DMS53 (cell line): ENCODE results near the gene C1orf210.
A peak's percentile ranks its signal among the peaks of the same experiment; 100 is the strongest.

ENCODE experiments used
- DNase-seq: peaks from one replicate; lab custom pipeline; 2025; lab: John Stamatoyannopoulos, UW

The C1orf210 gene

GRCh38 chr1:43293896-43294760 is 8.7 kb upstream of the C1orf210 start:
- DNase-seq = peak; percentile 38

- no peak for DNase-seq
Observed at GRCh38 chr1:43293176-43293575, 7.8 kb upstream of the C1orf210 start.

GRCh38 chr1:43292679-43293078 is 7.3 kb upstream of the C1orf210 start:
- DNase-seq = no peak

- DNase-seq = no peak
Observed at GRCh38 chr1:43292216-43292615, 6.8 kb upstream of the C1orf210 start.

GRCh38 chr1:43288785-43289706 is 3.7 kb upstream of the C1orf210 start:
- DNase-seq = no peak

- DNase-seq = no peak
Observed at GRCh38 chr1:43288058-43288784, 2.8 kb upstream of the C1orf210 start.

- no peak for DNase-seq
Observed at GRCh38 chr1:43286533-43286932, 1.2 kb upstream of the C1orf210 start.

GRCh38 chr1:43286115-43286514 is 734 bp upstream of the C1orf210 start:
- no peak for DNase-seq

GRCh38 chr1:43284546-43285110 is 753 bp downstream of the C1orf210 start:
- peak; percentile 68 for DNase-seq

- DNase-seq = peak; percentile 40
Observed at GRCh38 chr1:43284065-43284464, 1.3 kb downstream of the C1orf210 start.

GRCh38 chr1:43282220-43283195 is 2.9 kb downstream of the C1orf210 start:
- no peak for DNase-seq

- DNase-seq = no peak
Observed at GRCh38 chr1:43280692-43281091, 4.7 kb downstream of the C1orf210 start.

- no peak for DNase-seq
Observed at GRCh38 chr1:43279666-43280065, 5.7 kb downstream of the C1orf210 start.

- DNase-seq = no peak
Observed at GRCh38 chr1:43279161-43279560, 6.2 kb downstream of the C1orf210 start.

GRCh38 chr1:43277116-43277876 is 8.1 kb downstream of the C1orf210 start:
- DNase-seq = no peak

GRCh38 chr1:43276673-43277072 is 8.7 kb downstream of the C1orf210 start:
- no peak for DNase-seq

GRCh38 chr1:43275826-43276620 is 9.4 kb downstream of the C1orf210 start:
- no peak for DNase-seq

GRCh38 chr1:43274804-43275180 is 10.6 kb downstream of the C1orf210 start:
- no peak for DNase-seq
